GM12878 (cell line): ENCODE data around the gene SIRT2. TPM values are rescaled to one million over a fixed set of nuclear protein-coding genes. Genes with fewer than 3 reads are reported as not detected.

Experiments
- ATF3 ChIP-seq: IDR thresholded peaks from 2 replicates; pipeline ENCODE4 v1.6.1; 2011; ENCODE audit warnings: low read depth, mild to moderate bottlenecking, low read length, moderate library complexity, borderline replicate concordance; ENCODE audit errors: extremely low read depth
- CEBPB ChIP-seq, 2 experiments: fragments of 150-350 bp in 1 of 2; IDR thresholded peaks; 2 replicates each; pipeline ENCODE4 v1.6.1; 2012 to 2014; ENCODE audit warnings: low read depth in 2 of 2, low read length in 2 of 2, borderline replicate concordance in 1 of 2, inconsistent platforms in 1 of 2
- CHD4 ChIP-seq: fragments of 200-600 bp; sonication (generic); IDR thresholded peaks from 2 replicates; pipeline ENCODE4 v1.6.1; 2016; ENCODE audit warnings: mild to moderate bottlenecking
- CTCF ChIP-seq, 3 experiments: IDR thresholded peaks in 2 of 3; conservative IDR thresholded peaks in 1 of 3; 2 replicates each; pipeline ENCODE4 v1.5.1; 2011; ENCODE audit warnings: low read depth in 3 of 3, low read length in 3 of 3, mild to moderate bottlenecking in 3 of 3, control low read depth in 2 of 3, moderate library complexity in 2 of 3, inconsistent platforms in 1 of 3, mixed read lengths in 1 of 3; ENCODE audit not compliant: control insufficient read depth in 2 of 3, insufficient read depth in 1 of 3; ENCODE audit errors: extremely low read depth in 1 of 3
- FOS ChIP-seq: IDR thresholded peaks from 3 replicates; pipeline ENCODE4 v1.6.1; 2011; ENCODE audit warnings: borderline replicate concordance; ENCODE audit not compliant: insufficient read length; ENCODE audit errors: extremely low read depth
- IKZF2 ChIP-seq, 2 experiments: fragments of 450-650 bp; IDR thresholded peaks; 2 replicates each; pipeline ENCODE4 v1.6.1; 2017; ENCODE audit warnings: mild to moderate bottlenecking in 2 of 2, moderate library complexity in 2 of 2
- KAT2A ChIP-seq: conservative IDR thresholded peaks from 2 replicates; pipeline ENCODE4 v1.6.1; 2011; ENCODE audit warnings: low read depth, low read length; ENCODE audit not compliant: control insufficient read depth
- MAX ChIP-seq: IDR thresholded peaks from 2 replicates; pipeline ENCODE4 v1.6.1; 2012; ENCODE audit warnings: low read depth, low read length, improper control_type of control experiment
- MTA3 ChIP-seq: IDR thresholded peaks from 2 replicates; pipeline ENCODE4 v1.6.1; 2012; ENCODE audit warnings: low read length, inconsistent platforms, borderline replicate concordance
- NFXL1 ChIP-seq: fragments of 450-650 bp; IDR thresholded peaks from 2 replicates; pipeline ENCODE4 v1.6.1; 2017; ENCODE audit warnings: antibody characterized with exemption, mild to moderate bottlenecking, borderline replicate concordance
- NFYB ChIP-seq: IDR thresholded peaks from 2 replicates; pipeline ENCODE4 v1.6.1; 2011; ENCODE audit warnings: low read depth, mild to moderate bottlenecking, low read length, improper control_type of control experiment, moderate library complexity; ENCODE audit not compliant: insufficient read depth
- NR2C1 ChIP-seq: fragments of 450-650 bp; IDR thresholded peaks from 2 replicates; pipeline ENCODE4 v1.6.1; 2017; ENCODE audit warnings: antibody characterized with exemption, mild to moderate bottlenecking, moderate library complexity
- NR2C2 ChIP-seq: IDR thresholded peaks from 2 replicates; pipeline ENCODE4 v1.6.1; 2011; ENCODE audit warnings: borderline replicate concordance, low read depth; ENCODE audit not compliant: control insufficient read depth, insufficient read length
- POU2F2 ChIP-seq: IDR thresholded peaks from 3 replicates; pipeline ENCODE4 v1.6.1; 2011; ENCODE audit warnings: low read depth, mild to moderate bottlenecking, low read length, borderline replicate concordance
- RAD21 ChIP-seq: IDR thresholded peaks from 2 replicates; pipeline ENCODE4 v1.6.1; 2011; ENCODE audit warnings: mild to moderate bottlenecking, low read depth, low read length, moderate library complexity; ENCODE audit not compliant: insufficient read depth
- SIN3A ChIP-seq: IDR thresholded peaks from 2 replicates; pipeline ENCODE4 v1.6.1; 2012; ENCODE audit warnings: low read depth, low read length, improper control_type of control experiment
- SMARCA5 ChIP-seq: fragments of 450-650 bp; IDR thresholded peaks from 2 replicates; pipeline ENCODE4 v1.6.1; 2017; ENCODE audit warnings: mild to moderate bottlenecking
- SPI1 ChIP-seq: IDR thresholded peaks from 2 replicates; pipeline ENCODE4 v1.6.1; 2011; ENCODE audit warnings: low read depth, mild to moderate bottlenecking, low read length, moderate library complexity, borderline replicate concordance; ENCODE audit not compliant: insufficient read depth
- SUZ12 ChIP-seq: fragments of 200-600 bp; sonication (generic); IDR thresholded peaks from one replicate; pipeline ENCODE4 v1.6.1; 2018; ENCODE audit warnings: antibody characterized with exemption, mild to moderate bottlenecking; ENCODE audit not compliant: unreplicated experiment
- TAF1 ChIP-seq: IDR thresholded peaks from 2 replicates; pipeline ENCODE4 v1.6.1; 2011; ENCODE audit warnings: mild to moderate bottlenecking, low read depth, low read length, borderline replicate concordance
- ZBED1 ChIP-seq: IDR thresholded peaks from 2 replicates; pipeline ENCODE4 v1.6.1; 2016; ENCODE audit warnings: borderline replicate concordance
- ZNF274 ChIP-seq: IDR thresholded peaks from one replicate; pipeline ENCODE4 v1.8.0; 2011; ENCODE audit not compliant: insufficient read length, insufficient read depth
- ZNF592 ChIP-seq: fragments of 450-650 bp; IDR thresholded peaks from 2 replicates; pipeline ENCODE4 v1.6.1; 2017; ENCODE audit warnings: mild to moderate bottlenecking, moderate library complexity
- polyA plus RNA-seq, 11 experiments: library from polyadenylated mRNA; depleted of rRNA in 4 of 11; unstranded in 6 of 11; stranded (reverse) in 5 of 11; fragments of >200 nt; fragmentation: Nextera tagmentation in 4 of 11; fragmentation: Illumina TruSeq in 1 of 11; extraction: Ambion mirVana in 4 of 11; extraction: Trizol in 1 of 11; gene quantifications; 1 replicate in 1 of 11; 2 replicates in 10 of 11; pipeline versions ENCODE4 v1.2.1 to v1.2.3, GENCODE V29; 2011 to 2016; ENCODE audit warnings: inconsistent platforms in 2 of 11, missing spikeins in 2 of 11, low read depth in 1 of 11
- total RNA-seq, 4 experiments: library from RNA; depleted of rRNA in 3 of 4; stranded (reverse); fragments of >200 nt in 3 of 4; fragmentation: Illumina TruSeq in 1 of 4; extraction: Trizol in 1 of 4; gene quantifications; 2 replicates each; pipeline versions ENCODE4 v1.2.1 to v1.2.3, GENCODE V29; 2013 to 2021

The SIRT2 gene
- total and polyA plus RNA-seq, 10 of the 15 experiments (the other 5 are each of a cell fraction or from before 2014, with no cell fraction given) = 1.4 to 38.7 (median 24.1) TPM

- TF ChIP-seq FOS = no peak
- TF ChIP-seq ZNF592 = no peak
- no peak for TF ChIP-seq KAT2A
- no peak for TF ChIP-seq POU2F2
- TF ChIP-seq ZBED1 = no peak
- no peak for TF ChIP-seq NR2C1
- no peak for TF ChIP-seq MTA3
- 0 out of 2 replicates have a peak, but pooled peaks have one; percentile 39 for TF ChIP-seq ATF3
- no peak; a peak in 1 of 4 replicates for TF ChIP-seq IKZF2 (IDR thresholded peaks at IDR 0.05)
- no peak for TF ChIP-seq NFXL1
- TF ChIP-seq RAD21 = no peak
- no peak for TF ChIP-seq CEBPB (IDR thresholded peaks at IDR 0.05; ENCODE audit: borderline replicate concordance in 1 of 2, low read depth in 2 of 2, low read length in 2 of 2)
- TF ChIP-seq CHD4 = no peak
- no peak for TF ChIP-seq NFYB
- TF ChIP-seq SUZ12 = no peak
- peak; percentile 95 for TF ChIP-seq MAX
- TF ChIP-seq SIN3A = no peak; the same call in 1 of the 2 replicates
- TF ChIP-seq SPI1 = no peak
- TF ChIP-seq NR2C2 = no peak
- TF ChIP-seq TAF1 = no peak
- TF ChIP-seq CTCF (IDR thresholded peaks at IDR 0.05 in 2 of 3, conservative IDR thresholded peaks at IDR 0.05 in 1 of 3; ENCODE audit: control insufficient read depth in 2 of 3, extremely low read depth in 1 of 3, insufficient read depth in 1 of 3, low read depth in 3 of 3, low read length in 3 of 3) = no peak
- no peak for TF ChIP-seq SMARCA5
- TF ChIP-seq ZNF274 = no peak
These were observed 47.7 kb downstream of the SIRT2 start (continued) for GRCh38 chr19:38851622-38852230.
